Activated CD8-positive, alpha-beta T cell treated with anti-CD3 and anti-CD28 coated beads, Interleukin-2, amount 10 ng/mL, durations not matched to agents 7 days and 5 days (primary cell): ENCODE results near the gene VAT1L. TPM values are rescaled to one million over a fixed set of nuclear protein-coding genes. Genes with fewer than 3 reads are reported as not detected.

ENCODE experiments used
- ATAC-seq: fragments of 150-1000 bp; cut with Tn5 transposase; one replicate; pipeline ENCODE4 v1.10.0; 2021; ENCODE audit warnings: moderate library complexity
- CTCF ChIA-PET: fragments of 350-600 bp; sonication (Branson Sonifier 250); formaldehyde crosslinking; loops from one replicate; lab custom pipeline; 2021; ENCODE audit warnings: antibody characterized with exemption; lab: Charles Lee
- POLR2A ChIA-PET: fragments of 350-600 bp; sonication (Branson Sonifier 250); formaldehyde crosslinking; loops from one replicate; lab custom pipeline; 2021; ENCODE audit warnings: antibody characterized with exemption; lab: Charles Lee
- DNase-seq: peaks from one replicate; pipeline ENCODE4 v3.0.0-alpha.2; 2020
- H3K27ac Mint-ChIP-seq: one replicate; pipeline ENCODE4 v1.8.0; 2021; ENCODE audit warnings: mild to moderate bottlenecking, mixed read lengths
- H3K27me3 Mint-ChIP-seq: one replicate; pipeline ENCODE4 v1.8.0; 2021; ENCODE audit warnings: low read depth, mixed read lengths
- H3K36me3 Mint-ChIP-seq: one replicate; pipeline ENCODE4 v1.8.0; 2021; ENCODE audit warnings: low read depth, mixed read lengths
- H3K4me1 Mint-ChIP-seq: one replicate; pipeline ENCODE4 v1.8.0; 2021; ENCODE audit warnings: low read depth, mixed read lengths
- H3K4me3 Mint-ChIP-seq: one replicate; pipeline ENCODE4 v1.8.0; 2021; ENCODE audit warnings: mild to moderate bottlenecking, mixed read lengths
- H3K9me3 Mint-ChIP-seq: one replicate; pipeline ENCODE4 v1.8.0; 2022; ENCODE audit warnings: mixed read lengths; ENCODE audit not compliant: insufficient read depth
- total RNA-seq, 2 experiments: library from RNA; stranded (reverse); gene quantifications; one replicate each; pipeline ENCODE4 v1.2.3, GENCODE V29; 2021

Gene VAT1L, protein sequence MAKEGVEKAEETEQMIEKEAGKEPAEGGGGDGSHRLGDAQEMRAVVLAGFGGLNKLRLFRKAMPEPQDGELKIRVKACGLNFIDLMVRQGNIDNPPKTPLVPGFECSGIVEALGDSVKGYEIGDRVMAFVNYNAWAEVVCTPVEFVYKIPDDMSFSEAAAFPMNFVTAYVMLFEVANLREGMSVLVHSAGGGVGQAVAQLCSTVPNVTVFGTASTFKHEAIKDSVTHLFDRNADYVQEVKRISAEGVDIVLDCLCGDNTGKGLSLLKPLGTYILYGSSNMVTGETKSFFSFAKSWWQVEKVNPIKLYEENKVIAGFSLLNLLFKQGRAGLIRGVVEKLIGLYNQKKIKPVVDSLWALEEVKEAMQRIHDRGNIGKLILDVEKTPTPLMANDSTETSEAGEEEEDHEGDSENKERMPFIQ
- total RNA-seq, result not detected

DNA sequence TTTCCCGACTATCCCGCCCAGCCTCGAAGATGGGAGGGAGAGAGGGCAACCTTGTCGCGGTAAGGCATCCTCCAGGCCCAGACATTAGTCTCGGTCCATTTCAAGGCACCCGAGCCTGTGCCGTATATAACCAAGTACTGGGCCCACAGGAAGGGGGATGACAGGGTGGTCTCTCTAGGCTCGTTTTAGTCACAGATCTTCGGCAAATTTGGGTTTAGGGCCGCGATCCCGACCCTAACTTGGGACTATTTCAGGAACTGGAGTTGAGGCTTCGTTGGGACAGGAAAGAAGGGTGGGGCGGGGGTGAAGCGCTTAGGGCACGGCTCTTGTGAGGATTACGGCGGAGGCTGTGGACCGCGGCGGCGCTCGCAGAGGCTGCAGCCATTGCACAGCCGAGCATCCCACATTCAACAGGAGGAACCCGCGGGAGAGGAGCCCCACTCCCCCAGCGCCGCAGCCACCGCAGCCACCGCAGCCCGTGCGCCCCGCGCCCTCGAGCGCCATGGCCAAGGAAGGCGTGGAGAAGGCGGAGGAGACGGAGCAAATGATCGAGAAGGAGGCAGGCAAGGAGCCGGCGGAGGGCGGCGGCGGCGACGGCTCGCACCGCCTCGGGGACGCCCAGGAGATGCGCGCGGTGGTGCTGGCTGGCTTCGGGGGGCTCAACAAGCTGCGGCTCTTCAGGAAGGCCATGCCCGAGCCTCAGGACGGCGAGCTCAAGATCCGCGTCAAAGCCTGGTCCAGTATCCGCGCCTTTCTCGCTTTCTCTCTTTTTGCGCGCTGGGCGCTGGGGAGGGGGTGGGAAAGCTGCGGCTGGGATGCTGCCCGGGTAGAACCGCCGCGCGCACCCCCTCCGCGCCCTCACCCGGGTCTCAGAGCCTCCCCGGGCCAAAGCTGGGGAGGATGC lies at the start of gene VAT1L:
Gene VAT1L, plus strand, starts transcription at position 384 of the 904 bp plus-strand sequence. Its CDS starts 119 bp downstream, at position 503.
- DNase-seq, result no peak
- ChIA-PET POLR2A (no interaction called here), CTCF (no interaction called here)
- no peak for ATAC-seq
- no peaks in the 10 kb centered on the region for H3K36me3 Mint-ChIP-seq
- H3K9me3 Mint-ChIP-seq, result no peaks in the 10 kb centered on the region
- peak within 1 kb of the TSS; percentile 44 for H3K4me3 Mint-ChIP-seq
- peaks cover 4% of the 10 kb centered on the region for H3K4me1 Mint-ChIP-seq
- H3K27ac Mint-ChIP-seq, result no peak within 1 kb of the TSS
- H3K27me3 Mint-ChIP-seq, result peaks cover 46% of the 10 kb centered on the region

- H3K4me1 Mint-ChIP-seq, result peaks cover 6% of the 10 kb centered on the region
- H3K27ac Mint-ChIP-seq, result no peak overlapping the region
- ChIA-PET CTCF (no interaction called here), POLR2A (no interaction called here)
- no peak for ATAC-seq
- H3K36me3 Mint-ChIP-seq, result no peaks in the 10 kb centered on the region
- H3K9me3 Mint-ChIP-seq, result no peaks in the 10 kb centered on the region
- no peak overlapping the region for H3K4me3 Mint-ChIP-seq
- DNase-seq, result no peak
- no peaks in the 10 kb centered on the region for H3K27me3 Mint-ChIP-seq
Measured at GRCh38 chr16:77738706-77739558, 49.4 kb upstream of the VAT1L start.

DNA sequence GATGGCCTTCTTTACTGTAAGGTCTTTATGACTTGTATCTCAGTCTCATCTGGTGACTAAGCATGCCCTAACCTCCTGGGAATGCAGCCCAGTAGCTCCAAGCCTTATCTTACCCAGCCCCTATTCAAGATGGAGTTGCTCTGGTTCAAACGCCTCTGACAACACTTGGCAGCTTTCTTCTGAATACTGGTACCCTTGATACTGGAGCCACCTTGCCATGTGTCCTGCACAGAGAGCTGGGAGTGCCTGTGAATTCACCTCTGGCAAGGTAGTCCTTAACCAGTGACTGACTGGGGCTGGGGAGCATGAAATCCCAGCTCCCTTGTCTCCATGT lies 48.8 kb upstream of the VAT1L start:
- POLR2A ChIA-PET, result no interaction called here
- Mint-ChIP-seq H3K4me3 (no peak overlapping the region), H3K4me1 (peaks cover 6% of the 10 kb centered on the region), H3K27me3 (no peaks in the 10 kb centered on the region), H3K27ac (no peak overlapping the region), H3K36me3 (no peaks in the 10 kb centered on the region), H3K9me3 (no peaks in the 10 kb centered on the region)
- DNase-seq (no peak), ATAC-seq (no peak)
- CTCF ChIA-PET, result no interaction called here

DNA sequence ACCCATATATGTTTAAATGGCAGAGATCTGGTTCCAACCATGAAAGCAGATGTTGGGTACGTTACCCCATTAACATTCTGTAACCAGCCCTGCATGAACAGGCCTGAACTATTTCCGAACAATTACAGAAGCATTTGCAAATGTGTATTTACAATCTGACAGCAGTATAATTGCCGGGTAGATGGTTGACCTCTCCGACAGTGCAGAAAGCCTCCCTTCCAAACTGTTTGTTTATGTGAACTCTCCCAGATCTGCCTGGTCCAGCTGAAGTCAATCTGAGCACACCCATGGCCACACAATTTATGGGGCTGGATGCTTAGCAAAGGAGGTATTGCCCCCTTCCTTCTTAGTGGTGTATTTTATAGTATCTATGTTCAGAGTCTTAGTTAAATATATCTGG lies 44.2 kb upstream of the VAT1L start:
- no peaks in the 10 kb centered on the region for H3K9me3 Mint-ChIP-seq
- H3K27ac Mint-ChIP-seq, result no peak overlapping the region
- H3K4me1 Mint-ChIP-seq, result no peaks in the 10 kb centered on the region
- H3K36me3 Mint-ChIP-seq, result no peaks in the 10 kb centered on the region
- no peak for ATAC-seq
- POLR2A ChIA-PET, result interaction anchor here (0.7 kb wide), 1 partner anchor 26 kb away, joined by 4 read pairs; no protein-coding TSS in a partner anchor
- H3K4me3 Mint-ChIP-seq, result no peak overlapping the region
- DNase-seq, result no peak
- no peaks in the 10 kb centered on the region for H3K27me3 Mint-ChIP-seq
- CTCF ChIA-PET, result no interaction called here

- Mint-ChIP-seq H3K27me3 (no peaks in the 10 kb centered on the region), H3K4me1 (no peaks in the 10 kb centered on the region), H3K36me3 (no peaks in the 10 kb centered on the region), H3K4me3 (no peak overlapping the region), H3K9me3 (no peaks in the 10 kb centered on the region), H3K27ac (no peak overlapping the region)
- no peak for DNase-seq
- POLR2A ChIA-PET, result no interaction called here
- CTCF ChIA-PET, result no interaction called here
- ATAC-seq, result no peak
Measured at GRCh38 chr16:77745972-77746371, 42.4 kb upstream of the VAT1L start.

DNA sequence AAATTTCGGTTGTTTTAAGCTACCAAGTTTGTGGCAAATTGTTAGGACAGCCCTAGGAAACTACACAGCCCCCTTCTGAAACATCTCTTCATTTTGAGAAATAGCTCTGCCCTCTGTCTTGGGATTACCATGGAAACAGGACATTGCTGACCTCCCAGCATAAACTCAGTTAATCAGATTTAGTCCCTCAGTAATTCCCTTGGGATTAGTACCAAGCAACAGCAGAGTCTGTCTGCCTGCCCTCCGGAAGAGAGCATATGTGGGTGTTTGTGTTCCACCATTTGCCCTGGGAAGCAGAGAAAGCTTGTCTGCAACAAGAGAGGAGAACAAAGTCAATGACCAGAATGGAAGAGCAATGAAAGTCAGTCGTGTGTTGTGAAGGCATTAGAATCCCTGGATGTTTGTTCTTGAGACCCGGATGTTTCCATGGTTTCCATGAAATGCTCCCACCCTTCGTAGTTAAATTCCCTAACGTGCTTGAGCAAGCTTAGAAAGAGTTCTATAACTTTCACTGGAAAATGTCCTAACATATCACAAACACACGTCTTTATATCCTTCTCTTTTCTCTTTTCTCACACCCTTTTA lies 39.9 kb upstream of the VAT1L start:
- DNase-seq (no peak), ATAC-seq (no peak)
- CTCF ChIA-PET, result no interaction called here
- H3K27ac Mint-ChIP-seq, result no peak overlapping the region
- H3K9me3 Mint-ChIP-seq, result no peaks in the 10 kb centered on the region
- H3K4me1 Mint-ChIP-seq, result no peaks in the 10 kb centered on the region
- H3K36me3 Mint-ChIP-seq, result no peaks in the 10 kb centered on the region
- peaks cover 9% of the 10 kb centered on the region for H3K27me3 Mint-ChIP-seq
- POLR2A ChIA-PET, result no interaction called here
- no peak overlapping the region for H3K4me3 Mint-ChIP-seq

- ATAC-seq (no peak), DNase-seq (no peak)
- POLR2A ChIA-PET, result no interaction called here
- H3K27me3 Mint-ChIP-seq, result peaks cover 12% of the 10 kb centered on the region
- no peaks in the 10 kb centered on the region for H3K9me3 Mint-ChIP-seq
- no peak overlapping the region for H3K27ac Mint-ChIP-seq
- no peaks in the 10 kb centered on the region for H3K4me1 Mint-ChIP-seq
- H3K36me3 Mint-ChIP-seq, result no peaks in the 10 kb centered on the region
- CTCF ChIA-PET, result no interaction called here
- H3K4me3 Mint-ChIP-seq, result no peak overlapping the region
Measured at GRCh38 chr16:77749415-77749814, 38.9 kb upstream of the VAT1L start.

- Mint-ChIP-seq H3K27me3 (peaks cover 6% of the 10 kb centered on the region), H3K36me3 (no peaks in the 10 kb centered on the region), H3K4me1 (no peaks in the 10 kb centered on the region), H3K9me3 (no peaks in the 10 kb centered on the region), H3K27ac (no peak overlapping the region), H3K4me3 (no peak overlapping the region)
- POLR2A ChIA-PET, result no interaction called here
- CTCF ChIA-PET, result no interaction called here
- DNase-seq (no peak), ATAC-seq (no peak)
Measured at GRCh38 chr16:77758046-77758445, 30.3 kb upstream of the VAT1L start.

GRCh38 chr16:77758508-77758907 lies 29.9 kb upstream of the VAT1L start:
- ChIA-PET POLR2A (no interaction called here), CTCF (no interaction called here)
- DNase-seq (no peak), ATAC-seq (no peak)
- no peaks in the 10 kb centered on the region for H3K9me3 Mint-ChIP-seq
- H3K27ac Mint-ChIP-seq, result no peak overlapping the region
- H3K36me3 Mint-ChIP-seq, result no peaks in the 10 kb centered on the region
- H3K4me1 Mint-ChIP-seq, result no peaks in the 10 kb centered on the region
- H3K4me3 Mint-ChIP-seq, result no peak overlapping the region
- H3K27me3 Mint-ChIP-seq, result peaks cover 3% of the 10 kb centered on the region

DNA sequence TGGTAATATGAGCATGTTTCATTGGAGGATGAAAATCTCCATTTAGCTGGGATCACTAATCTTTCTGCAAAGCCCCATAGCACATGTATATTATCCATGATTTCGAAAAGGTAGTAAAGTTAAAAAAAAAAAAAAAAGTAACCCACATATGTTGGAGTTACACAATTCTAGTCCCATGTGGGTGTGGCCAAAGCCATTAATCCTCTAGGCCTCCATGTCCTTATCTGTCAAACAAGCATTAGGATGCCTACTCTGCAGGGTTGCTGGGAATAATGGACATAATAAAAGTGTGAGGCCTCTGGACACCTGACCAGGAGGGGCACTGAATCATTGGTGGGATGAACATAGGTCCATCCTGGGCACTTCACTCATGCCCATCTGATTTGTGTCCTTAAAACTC lies 29.2 kb upstream of the VAT1L start:
- no peak for ATAC-seq

DNA sequence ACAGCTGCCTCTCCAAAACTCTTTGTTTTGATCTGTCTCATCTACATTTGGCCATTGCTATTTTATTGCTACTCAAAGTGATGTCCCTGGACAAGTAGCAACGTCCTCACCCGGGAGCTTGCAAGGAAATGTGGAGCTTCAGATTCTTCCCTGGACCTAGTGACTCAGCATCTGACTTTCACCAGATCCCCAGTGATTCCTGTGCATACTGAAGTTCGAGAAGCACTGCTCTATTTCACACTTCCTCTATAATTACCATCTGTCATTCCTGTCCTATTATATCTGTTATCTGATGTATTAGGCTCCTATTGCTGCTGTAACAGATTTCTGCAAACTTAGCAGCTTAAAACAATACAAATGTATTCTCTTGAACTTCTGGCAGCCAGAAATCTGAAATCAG lies 28.5 kb upstream of the VAT1L start:
- H3K9me3 Mint-ChIP-seq, result no peaks in the 10 kb centered on the region
- POLR2A ChIA-PET, result no interaction called here
- DNase-seq, result no peak
- H3K4me3 Mint-ChIP-seq, result no peak overlapping the region
- H3K27ac Mint-ChIP-seq, result no peak overlapping the region
- H3K4me1 Mint-ChIP-seq, result no peaks in the 10 kb centered on the region
- no peak for ATAC-seq
- CTCF ChIA-PET, result no interaction called here
- H3K27me3 Mint-ChIP-seq, result no peaks in the 10 kb centered on the region
- H3K36me3 Mint-ChIP-seq, result no peaks in the 10 kb centered on the region

More for the DNA sequence above, 29.2 kb upstream of the VAT1L start:
- no peak overlapping the region for H3K4me3 Mint-ChIP-seq
- no peaks in the 10 kb centered on the region for H3K27me3 Mint-ChIP-seq
- no peaks in the 10 kb centered on the region for H3K36me3 Mint-ChIP-seq
- POLR2A ChIA-PET, result no interaction called here
- CTCF ChIA-PET, result no interaction called here
- no peak for DNase-seq
- H3K27ac Mint-ChIP-seq, result no peak overlapping the region
- no peaks in the 10 kb centered on the region for H3K4me1 Mint-ChIP-seq
- no peaks in the 10 kb centered on the region for H3K9me3 Mint-ChIP-seq
